Activated gamma-delta T cell treated with Interleukin-2 at 50 U/mL for 16 hours (primary cell): ENCODE measurements around the gene CIPC.

Experiments
- DNase-seq: peaks from one replicate; pipeline ENCODE4 v3.0.0-alpha.2; 2020

CIPC gene

DNA sequence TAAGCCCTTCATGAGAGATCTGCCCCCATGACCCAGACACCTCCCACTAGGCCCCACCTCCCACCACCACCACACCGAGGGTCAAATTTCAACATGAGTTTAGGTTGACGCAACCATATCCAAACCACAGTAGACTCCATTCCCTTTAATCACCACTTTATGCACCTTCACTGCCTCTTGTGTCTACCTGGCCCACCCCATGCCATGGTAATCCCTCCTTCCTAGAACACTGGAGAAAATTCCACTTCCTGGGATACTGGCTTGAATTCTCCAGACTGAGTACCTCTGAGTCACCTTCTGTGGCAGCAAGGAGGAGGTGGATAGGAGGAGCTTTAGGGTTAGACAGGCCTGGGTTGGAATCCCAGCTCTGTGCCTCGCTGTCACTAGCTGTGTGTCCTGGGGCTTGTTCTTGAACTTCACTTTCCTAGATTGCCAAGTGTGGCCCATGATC is 26.1 kb upstream of the CIPC start:
- DNase-seq = no peak

DNA sequence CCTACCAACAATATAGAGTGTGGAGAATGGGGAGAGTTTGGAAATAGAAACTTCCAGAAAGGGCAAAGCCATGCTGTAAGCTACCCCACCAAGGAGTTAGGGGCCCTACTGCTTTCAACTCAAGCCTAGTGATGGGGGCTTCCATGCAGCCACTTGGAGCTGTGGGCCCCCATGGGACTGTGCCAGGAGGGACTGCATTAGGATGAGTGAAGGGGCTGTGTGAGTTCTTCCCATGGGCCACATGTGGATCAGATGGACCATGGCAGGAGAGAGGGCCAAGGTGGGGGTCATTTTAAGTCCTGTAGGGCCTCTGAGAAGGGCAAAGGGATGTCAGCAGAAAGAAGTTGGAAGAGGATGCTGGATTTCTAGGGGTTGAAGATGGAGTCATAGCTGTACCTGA is 23.1 kb upstream of the CIPC start:
- DNase-seq = no peak

DNA sequence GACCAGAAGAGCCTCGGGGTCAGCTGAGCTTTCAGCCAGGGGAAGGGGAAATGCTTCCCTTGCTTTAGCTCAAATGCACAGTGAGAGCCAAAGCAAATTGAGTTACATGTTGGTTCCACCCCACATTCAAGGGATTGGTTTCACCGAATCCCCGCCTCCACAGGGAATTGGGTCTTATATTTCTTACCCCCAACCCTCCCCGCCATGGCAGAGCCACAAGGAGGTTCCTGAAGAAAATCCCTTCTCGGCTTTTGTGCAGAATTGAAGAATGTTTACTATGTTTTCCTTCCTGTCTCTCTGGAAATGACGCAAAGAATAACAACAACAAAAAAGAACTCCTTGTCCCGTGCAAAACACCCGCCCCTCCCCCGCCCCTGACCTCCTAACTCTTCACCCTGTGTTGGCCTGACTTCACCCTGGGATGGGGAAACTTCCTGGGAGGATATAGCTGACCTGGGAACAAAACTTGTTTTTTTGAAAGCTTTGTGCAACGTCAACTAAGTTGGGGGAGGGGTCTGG is 21.9 kb upstream of the CIPC start:
- no peak for DNase-seq

DNA sequence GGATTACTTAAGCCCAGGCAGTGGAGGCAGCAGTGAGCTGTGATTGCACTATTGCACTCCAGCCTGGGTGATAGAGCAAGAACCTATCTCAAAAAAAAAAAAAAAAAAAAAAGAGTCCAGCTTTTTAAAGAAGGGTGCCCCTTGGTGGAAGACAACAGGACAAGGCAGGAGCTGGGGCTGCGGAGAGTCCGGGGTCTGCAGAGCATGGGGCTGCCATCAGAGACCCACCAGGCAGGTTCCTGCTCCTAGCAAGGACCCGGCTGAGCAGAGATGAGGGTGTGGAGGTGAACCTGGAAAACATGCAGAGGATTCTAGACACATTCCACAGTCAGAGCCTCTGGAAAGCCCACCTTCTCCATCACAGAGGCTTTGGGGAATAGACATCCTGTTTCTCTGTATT is 21.0 kb upstream of the CIPC start:
- DNase-seq = no peak

DNA sequence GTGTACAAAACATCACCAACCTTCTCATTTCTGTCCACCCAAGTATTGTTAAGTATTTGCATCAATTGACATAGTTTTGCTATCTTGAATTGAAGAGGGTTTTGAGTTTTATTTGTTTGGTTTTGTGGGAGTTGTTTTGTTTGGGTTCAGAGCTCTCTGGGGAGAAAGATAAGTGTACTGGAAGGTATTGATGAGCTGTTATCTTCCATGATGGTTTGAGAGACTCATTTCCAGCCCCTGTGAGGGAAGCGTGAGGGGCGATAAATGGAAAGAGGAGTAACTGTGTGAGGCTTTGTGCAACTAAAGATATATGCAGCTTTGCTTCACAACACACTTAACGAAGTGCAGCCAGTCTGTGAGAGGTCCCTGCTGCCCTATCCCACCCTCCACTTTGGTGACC is 15.7 kb upstream of the CIPC start:
- DNase-seq = no peak

DNA sequence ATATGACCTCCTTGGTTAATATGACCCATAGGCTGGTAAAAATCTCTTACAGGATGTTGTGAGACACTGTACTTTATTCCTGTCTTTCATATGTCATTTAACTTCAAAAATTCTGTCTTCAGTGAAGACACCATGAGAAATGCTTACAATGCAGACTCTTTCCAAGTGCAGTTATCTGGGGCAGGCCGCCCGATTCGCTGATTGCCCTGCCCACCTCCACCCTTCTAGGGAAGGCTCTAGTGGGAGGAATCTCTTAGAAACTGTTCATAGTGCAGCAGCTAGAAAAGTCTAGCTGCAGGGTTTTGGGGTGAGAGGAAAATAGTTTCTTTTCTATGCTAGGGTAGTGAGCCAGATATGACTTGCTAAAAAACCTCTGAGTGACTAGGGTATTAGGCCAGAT is 15.0 kb upstream of the CIPC start:
- DNase-seq = no peak

DNA sequence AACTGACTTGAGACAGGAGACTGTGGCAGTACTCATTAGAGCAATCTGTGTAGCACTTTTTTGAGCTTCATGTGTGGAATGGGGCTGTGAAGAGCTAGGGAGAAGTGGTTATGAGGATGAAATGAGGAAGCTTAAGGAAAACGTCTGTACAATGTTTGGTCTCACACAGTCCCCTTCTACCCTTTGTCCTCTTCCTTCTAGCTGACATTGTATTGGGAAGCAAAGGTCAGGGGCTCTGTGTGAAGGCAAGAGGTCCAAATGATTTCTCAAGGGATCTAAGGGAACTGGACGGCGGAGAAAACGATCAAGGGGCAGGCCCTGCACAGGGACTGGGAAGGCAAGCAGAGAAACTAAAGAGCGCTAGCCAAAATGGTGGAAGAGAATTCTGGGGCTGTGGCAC is 13.1 kb upstream of the CIPC start:
- DNase-seq = no peak

DNA sequence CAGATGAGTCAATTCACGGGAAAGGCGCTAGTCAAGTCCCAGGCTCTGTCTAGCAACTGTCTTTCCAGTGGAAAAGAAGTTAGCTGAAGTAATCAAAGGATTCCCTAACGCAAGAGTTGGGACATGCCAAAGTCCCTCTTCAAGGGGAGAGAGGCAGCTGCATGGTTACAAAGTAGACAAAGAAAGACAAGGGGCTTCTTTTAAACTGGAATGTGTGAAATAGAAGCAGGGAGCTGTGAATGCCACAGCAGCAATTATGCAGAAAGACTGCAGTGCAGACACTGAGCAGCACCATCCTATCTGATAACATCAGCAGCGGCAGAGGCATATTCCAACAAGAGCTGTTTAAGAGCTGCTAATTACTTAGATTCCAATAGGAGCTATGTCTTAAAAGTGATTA is 12.5 kb upstream of the CIPC start:
- no peak for DNase-seq

DNA sequence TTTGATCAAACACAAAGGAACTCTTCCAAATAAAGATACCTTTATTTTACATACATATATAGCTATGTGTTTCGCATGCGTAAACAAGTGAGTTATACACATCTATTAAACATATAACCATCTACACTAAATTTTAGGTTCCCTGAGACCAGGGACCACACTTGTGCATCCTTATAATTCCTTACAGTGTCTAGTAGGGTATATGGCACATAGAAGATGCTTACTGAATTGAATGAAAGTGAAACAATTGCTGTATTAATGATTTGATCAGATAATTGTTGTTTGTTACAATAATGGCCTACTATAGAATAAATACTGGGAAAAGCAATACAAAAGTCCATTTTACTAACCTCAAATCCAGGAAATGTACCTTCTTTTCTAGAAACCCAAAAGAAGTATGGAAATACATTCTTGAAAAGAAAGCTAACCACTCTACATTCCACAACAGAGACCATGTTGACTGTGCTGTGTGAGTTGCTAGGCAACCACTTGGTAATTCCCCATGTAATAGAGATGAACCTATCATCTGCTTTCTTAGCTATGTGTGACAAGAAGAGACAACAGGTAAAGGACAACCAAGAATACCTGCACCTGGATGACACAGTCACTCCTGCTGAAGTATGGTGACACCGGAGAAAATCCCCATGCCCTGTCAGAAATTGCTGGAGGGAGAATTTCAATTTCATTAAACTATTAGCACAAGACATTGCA is 11.9 kb upstream of the CIPC start:
- no peak for DNase-seq

DNA sequence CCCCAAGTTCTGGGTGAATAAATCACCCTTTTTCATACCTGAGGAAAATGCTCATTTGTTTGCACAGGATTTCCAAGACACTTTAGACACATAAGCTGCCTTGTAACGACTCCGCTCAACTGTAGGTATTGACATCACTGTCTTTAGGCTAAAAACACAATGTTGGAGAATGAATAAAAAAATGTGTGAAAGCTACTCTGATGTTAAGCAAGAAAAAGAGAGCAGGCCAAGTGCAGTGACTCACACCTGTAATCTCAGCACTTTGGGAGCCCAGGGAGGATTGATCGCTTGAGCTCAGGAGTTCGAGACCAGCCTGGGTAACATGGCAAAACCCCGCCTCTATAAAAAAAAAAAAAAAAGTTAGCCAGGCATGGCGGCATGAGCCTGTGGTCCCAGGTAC is 11.1 kb upstream of the CIPC start:
- no peak for DNase-seq

DNA sequence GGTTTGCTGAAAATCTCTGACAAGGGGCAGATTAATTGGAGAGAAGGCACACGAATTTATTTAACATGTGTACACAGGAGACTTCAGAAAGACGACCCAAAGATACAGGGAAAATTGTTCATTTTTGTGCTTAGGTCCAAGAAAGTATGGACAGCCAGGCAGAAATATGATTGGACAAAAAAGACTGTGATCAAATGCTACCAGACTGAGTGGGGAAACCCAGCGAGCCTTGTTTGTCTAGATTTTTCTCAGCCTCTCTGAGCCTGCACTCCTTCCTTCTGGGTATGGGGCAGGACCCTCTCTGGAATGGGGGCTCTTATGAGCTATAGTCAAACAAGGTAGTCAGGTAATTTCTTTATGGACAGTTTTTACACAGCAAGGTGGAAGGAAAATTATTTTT is 10.4 kb upstream of the CIPC start:
- no peak for DNase-seq

DNA sequence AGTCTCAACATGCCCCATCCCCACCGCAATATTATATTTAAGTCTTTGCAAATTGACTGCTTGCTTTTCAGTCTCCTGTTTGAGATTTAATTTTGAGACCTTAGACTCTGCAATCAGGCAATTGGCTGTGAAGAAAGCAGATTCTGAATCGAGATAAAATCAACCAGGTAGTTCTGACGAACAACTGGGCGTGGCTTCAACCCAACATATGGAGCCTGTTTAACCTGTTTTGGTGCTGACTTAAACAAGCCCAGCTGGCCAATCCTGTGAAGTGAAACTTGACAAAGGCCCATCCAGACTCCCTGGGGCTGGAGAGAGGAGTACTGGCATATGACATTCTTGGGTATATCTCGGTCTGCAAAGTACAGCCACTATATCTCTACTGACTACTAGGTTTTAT is 9.8 kb upstream of the CIPC start:
- DNase-seq = no peak

DNA sequence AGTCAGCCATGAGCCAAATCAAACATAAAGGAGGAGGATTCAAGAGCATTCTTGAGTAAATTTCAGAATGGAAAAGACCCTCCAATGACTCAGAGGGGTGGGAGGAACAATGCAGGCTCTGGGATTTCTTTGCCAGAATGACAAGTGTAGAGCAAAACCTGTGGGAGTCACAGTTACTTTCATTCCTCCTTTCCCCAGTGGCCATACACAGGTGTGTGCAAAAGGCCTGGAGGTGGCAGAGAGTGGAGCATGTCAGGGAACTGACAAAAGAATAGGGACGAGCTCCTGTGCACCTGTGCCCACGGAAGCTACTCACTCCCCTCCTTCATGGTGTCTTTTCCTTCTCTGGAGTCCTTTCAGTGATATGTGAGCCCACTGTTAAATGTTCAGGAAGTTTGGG is 9.4 kb upstream of the CIPC start:
- DNase-seq = no peak

DNA sequence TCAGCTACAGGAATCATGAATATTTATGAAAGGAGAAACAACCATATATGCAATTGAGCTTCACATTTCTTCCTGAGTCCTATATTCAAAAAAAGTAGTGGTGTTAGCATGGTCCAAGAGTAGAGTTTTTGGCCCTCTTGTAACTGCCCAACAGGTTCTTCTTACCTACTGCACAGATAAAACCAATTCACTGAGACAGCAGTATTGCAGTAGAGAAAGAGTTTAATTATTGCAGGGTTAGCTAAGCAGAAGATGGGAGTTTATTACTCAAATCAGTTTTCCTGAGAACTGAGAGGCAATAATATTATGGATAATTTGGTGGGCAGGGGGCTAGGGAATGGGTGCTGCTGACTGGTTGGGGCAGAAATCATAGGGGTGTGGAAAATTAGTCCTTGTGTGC is 6.5 kb upstream of the CIPC start:
- DNase-seq = no peak

DNA sequence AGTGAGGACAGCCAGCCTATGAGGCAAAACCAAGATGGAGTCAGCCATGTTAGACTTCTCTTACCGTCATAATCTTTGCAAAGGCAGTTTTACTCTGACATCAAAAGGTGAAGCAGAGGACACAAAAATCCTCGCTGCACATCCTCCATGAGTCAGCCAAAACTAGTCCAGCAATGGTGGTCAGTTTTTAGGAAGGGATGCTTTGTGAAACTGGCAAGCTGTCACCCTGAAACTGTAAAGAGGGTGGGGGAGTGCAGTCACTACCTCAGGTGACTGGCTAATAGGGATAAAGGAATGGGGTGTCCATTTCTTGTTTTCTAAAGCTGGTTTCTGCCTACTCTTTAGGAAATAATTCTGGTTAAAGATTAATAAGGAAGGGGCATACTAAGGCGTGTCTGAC is 5.4 kb upstream of the CIPC start:
- no peak for DNase-seq

DNA sequence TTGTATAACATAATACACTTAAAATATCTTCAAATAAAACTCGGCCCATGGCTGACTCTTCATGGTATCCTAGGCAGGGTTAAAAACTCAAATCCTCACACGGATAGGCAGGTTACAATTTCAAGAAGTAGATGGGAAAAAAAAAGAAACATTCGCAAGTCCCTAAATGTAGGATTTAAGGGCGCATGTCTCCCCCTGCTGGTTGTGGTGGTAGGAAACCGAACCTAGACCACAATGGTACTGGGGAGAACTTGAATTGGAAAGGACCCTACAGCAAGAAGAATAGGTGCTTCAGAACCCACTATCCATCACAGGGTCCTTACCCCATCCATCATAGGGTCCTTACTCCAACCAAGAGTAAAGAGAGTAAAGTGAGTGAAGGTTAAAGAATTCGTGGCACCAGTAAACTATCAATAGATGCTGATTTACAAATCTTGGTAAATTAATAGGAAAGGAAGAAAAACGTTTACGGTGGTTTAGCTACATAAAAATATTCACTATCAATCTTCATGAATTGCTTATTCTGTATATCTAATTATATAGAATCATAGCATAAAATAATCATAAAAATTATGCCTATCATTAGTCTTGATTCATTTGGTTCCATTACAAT is 3.3 kb upstream of the CIPC start:
- DNase-seq = peak; percentile 76

DNA sequence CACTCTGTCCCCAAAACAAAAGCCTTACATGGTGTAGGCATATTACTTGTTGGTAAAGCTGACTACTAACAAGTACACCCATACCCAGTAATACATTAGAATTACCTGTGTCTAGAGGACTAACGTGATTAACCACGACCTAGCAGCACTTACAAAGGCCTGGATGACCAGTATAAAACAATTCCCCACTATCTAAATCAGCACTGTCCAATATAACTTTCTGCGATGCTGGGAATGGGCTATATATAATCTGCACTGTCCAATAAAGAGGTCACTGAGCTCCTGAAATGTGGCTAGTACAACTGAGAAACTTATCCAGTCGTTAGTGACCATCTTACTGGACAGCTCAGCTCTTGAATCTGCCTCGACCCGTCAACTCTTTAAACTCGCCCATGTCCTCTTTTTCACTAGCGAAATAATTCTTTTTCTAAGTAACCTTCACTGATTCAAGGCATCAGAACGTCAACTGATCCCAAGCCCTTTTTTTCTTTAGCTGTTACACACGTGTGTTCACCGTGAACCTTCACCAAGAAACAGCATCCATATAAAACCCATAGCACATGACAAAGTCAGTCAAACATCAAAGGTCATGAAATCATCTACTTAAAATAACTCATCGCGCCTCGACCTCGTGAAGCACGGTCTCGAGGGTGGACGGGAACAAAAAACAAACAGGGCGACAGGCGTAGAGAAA is 905 bp upstream of the CIPC start:
- DNase-seq = no peak

DNA sequence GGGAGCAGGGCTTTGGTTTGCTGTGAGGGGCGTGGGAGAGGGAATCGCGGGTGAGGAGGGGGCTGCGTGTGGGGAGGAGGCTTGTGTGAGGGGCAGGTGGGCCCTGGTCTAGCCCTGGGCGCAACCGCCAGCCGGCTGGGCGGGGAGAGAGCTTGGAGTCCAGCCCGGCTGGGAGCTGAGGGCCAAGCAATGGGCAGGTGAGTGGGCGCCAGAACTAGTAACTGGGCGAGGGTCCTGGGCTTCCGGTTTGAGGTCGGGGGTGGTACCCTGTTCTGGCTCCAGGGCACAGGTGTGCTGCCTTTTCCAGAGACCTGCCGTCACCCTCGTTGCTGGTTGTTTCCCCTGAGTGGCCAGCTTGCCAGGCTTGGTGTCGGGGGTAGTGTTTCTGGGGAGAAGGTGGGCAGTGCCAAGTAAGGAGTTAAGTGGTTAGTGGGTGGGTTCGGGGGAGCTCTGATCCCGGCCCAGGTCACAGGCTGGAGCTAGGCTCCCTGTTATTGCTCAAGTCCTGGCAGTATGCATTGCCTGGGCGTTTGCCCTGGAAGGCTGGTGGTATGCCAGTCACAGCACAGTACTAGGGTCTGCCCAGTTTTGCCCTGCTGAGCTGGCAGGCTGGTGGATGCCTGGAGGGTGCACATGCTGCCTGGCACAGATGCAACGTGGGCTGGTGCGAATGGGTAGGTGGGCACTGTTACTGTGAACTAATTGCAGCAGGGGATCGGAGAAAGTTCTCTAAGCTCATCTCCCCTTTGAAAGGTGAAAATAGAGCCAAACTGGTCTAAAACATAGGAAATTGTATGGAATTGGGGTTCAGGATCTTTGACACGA is 683 bp downstream of the CIPC start:
- peak; percentile 15 for DNase-seq

DNA sequence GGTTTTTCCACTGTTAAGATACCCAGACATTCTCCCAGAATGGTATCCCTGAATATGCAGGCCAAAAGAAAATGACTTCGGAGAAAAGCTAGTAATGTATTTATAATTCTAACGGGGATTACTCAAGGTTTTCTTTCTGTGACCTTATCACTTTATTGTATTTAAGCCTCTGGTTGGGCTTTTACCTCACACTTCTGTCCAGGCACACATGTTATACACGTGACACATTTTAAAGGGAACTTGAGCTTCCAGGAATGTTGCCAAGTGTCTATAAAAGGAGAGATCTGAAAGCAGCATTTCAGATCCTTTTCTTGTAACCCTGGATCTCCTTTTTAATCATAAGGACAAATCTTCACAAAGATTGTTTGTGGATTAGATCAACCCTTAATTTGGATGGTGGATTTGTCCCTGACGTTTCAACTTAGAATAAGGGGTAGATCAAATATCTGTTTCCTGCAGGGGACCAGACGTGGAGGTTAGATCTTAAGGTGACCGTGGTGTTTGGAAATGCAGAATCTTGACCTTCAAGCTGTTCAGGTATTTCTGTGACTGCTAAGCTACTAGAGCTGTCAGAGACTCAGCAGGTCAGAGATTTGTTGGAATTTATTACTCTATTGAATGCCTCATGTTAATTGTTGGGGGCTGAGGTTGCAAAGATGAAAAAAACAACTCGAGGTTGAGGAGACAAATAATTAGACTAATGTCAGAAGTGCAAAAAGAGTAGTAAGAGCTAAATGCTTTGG is 1.5 kb downstream of the CIPC start:
- DNase-seq = no peak

DNA sequence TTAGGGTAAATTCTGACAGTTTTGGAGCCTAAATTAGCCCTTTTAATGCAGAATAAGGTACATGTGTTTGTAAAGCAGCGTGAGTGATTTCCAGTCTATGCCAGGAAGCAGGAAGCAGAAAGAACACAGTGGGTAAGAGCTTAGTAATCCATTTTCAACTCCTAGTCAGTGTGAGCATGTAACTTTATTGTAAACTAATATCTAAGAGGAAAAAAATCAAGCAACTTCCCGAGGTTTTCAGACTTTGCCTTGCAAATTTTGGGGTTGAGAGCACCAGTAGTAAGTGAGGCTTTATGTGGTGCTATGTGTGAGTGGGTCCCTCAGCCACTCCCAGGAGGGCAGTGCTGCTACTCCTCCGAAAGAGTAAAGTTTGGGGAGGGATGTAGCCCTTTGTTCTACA is 2.9 kb downstream of the CIPC start:
- no peak for DNase-seq

DNA sequence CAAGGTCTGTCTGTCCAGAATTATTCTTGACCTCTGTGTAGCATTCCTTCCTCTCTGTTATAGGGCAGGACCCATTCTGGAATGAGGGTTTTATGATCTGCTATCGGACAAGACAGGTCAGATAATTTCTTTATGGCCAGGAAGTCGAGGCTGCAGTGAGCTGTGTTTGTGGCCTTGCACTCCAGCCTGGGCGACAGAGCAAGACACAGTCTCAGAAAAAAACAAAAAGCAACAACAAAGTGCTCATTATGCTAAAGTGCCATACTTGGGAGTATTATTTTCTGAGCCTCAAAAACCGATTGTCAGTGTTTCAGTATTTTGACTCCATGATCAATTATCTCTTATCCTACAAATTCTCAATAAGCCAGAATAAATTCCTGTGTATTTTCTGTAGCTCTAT is 4.1 kb downstream of the CIPC start:
- DNase-seq = no peak

DNA sequence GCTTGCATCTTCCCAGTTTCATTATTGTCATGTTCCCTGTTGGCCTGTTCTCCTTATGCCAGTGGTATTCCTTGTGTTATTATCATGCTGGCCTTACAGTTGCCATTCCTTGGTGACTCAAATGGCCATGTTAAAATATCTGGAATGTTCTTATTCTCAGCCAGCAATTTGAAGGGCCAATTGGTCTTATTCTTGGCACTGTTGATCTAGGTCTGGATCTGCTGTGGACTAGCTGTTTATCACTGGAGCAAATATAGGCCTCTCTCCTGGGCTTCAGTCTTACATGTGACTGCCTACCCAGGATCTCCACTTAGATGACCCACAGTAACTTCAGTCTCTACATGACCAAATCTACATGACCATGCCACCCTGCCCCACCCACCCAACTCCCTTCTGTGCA is 5.4 kb downstream of the CIPC start:
- no peak for DNase-seq

DNA sequence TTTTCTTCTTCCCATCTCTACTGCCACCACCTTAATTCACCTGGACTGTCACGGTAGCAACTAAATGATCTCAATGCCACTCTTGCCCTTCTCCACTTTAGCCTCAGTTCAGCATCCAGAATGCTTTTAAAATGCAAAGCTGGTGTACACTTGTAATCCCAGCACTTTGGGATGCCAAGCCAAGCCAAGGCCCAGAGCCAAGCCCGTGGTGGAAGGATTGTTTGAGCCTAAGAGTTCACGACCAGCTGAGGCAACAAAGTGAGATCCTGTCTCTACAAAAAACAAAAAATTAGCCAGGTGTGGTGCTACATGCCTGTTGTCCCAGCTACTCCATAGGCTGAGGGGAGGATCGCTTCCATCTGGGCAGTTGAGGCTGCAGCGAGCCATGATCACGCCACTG is 5.9 kb downstream of the CIPC start:
- DNase-seq = no peak
